ENCODE data around the gene MATK. TPM values are rescaled to one million over a fixed set of nuclear protein-coding genes. Genes with fewer than 3 reads are reported as not detected.
"Not testable (repeated sequence)": the region's sequence is repeated elsewhere in the genome, so short reads cannot be mapped to it uniquely, and the experiment has no call there.

MATK gene
- polyA plus RNA-seq, 1 donor from 2014 or later, result 2.6 TPM

- no peak for TF ChIP-seq RAD21 (conservative IDR thresholded peaks at IDR 0.05)
- TF ChIP-seq EP300 (conservative IDR thresholded peaks at IDR 0.05; ENCODE audit: poor library complexity, severe bottlenecking), result no peak
- TF ChIP-seq REST (IDR thresholded peaks at IDR 0.05; ENCODE audit: borderline replicate concordance), result no peak
- TF ChIP-seq POLR2AphosphoS5 (IDR thresholded peaks at IDR 0.05), result no peak
- TF ChIP-seq MXI1 (conservative IDR thresholded peaks at IDR 0.05; ENCODE audit: poor library complexity, severe bottlenecking), result no peak
- TF ChIP-seq TAF1 (IDR thresholded peaks at IDR 0.05; ENCODE audit: low read depth), result no peak
- TF ChIP-seq CTCF (IDR thresholded peaks at IDR 0.05; ENCODE audit: poor library complexity, severe bottlenecking), result no peak
- H3K9me2 ChIP-seq (ENCODE audit: insufficient read depth, low read length), result no peaks in the 10 kb centered on the region
- peak overlapping the region; percentile 76 for H3K4me2 ChIP-seq (ENCODE audit: low read length)
- peak overlapping the region; percentile 43 for H2AFZ ChIP-seq (ENCODE audit: low read depth, low read length)
- peak overlapping the region; percentile 45 for H3K27ac ChIP-seq (ENCODE audit: low read length)
- peaks cover 7% of the 10 kb centered on the region for H3K79me2 ChIP-seq (replicated peaks; ENCODE audit: insufficient read depth, low read length)
- no peaks in the 10 kb centered on the region for H4K20me1 ChIP-seq (ENCODE audit: insufficient read depth)
- no peaks in the 10 kb centered on the region for H3K36me3 ChIP-seq (ENCODE audit: insufficient read depth, low read length)
- H3K9me3 ChIP-seq (ENCODE audit: low read length), result no peaks in the 10 kb centered on the region
- H3F3A ChIP-seq (ENCODE audit: insufficient read depth, low read length, poor library complexity, severe bottlenecking), result no peaks in the 10 kb centered on the region
- H3K9ac ChIP-seq (ENCODE audit: low read length), result peak overlapping the region; percentile 83
- H3K27me3 ChIP-seq (ENCODE audit: insufficient read depth, low read depth, low read length), result no peaks in the 10 kb centered on the region
- H3K4me3 ChIP-seq (ENCODE audit: low read length), result peak overlapping the region; percentile 75
These were observed 25.3 kb downstream of the MATK start for GRCh38 chr19:3760871-3761361.

GRCh38 chr19:3759482-3760254, 26.5 kb downstream of the MATK start:
- no peaks in the 10 kb centered on the region for H3K9me2 ChIP-seq (ENCODE audit: insufficient read depth, low read length)
- no peaks in the 10 kb centered on the region for H3F3A ChIP-seq (ENCODE audit: insufficient read depth, low read length, poor library complexity, severe bottlenecking)
- H3K27ac ChIP-seq (ENCODE audit: low read length), result no peak overlapping the region
- no peaks in the 10 kb centered on the region for H4K20me1 ChIP-seq (ENCODE audit: insufficient read depth)
- TF ChIP-seq EP300 (conservative IDR thresholded peaks at IDR 0.05; ENCODE audit: poor library complexity, severe bottlenecking), result no peak
- TF ChIP-seq CTCF (IDR thresholded peaks at IDR 0.05; ENCODE audit: poor library complexity, severe bottlenecking), result no peak
- no peak for TF ChIP-seq SMC3 (conservative IDR thresholded peaks at IDR 0.05; ENCODE audit: poor library complexity)
- TF ChIP-seq TAF1 (IDR thresholded peaks at IDR 0.05; ENCODE audit: low read depth), result no peak
- no peak for TF ChIP-seq RAD21 (conservative IDR thresholded peaks at IDR 0.05)
- no peak for TF ChIP-seq EZH2 (IDR thresholded peaks at IDR 0.05; ENCODE audit: borderline replicate concordance, insufficient read depth, low read length, poor library complexity, severe bottlenecking)
- no peak for TF ChIP-seq MXI1 (conservative IDR thresholded peaks at IDR 0.05; ENCODE audit: poor library complexity, severe bottlenecking)
- TF ChIP-seq REST (IDR thresholded peaks at IDR 0.05; ENCODE audit: borderline replicate concordance), result no peak
- TF ChIP-seq POLR2AphosphoS5 (IDR thresholded peaks at IDR 0.05), result no peak
- no peak overlapping the region for H3K4me2 ChIP-seq (ENCODE audit: low read length)
- H2AFZ ChIP-seq (ENCODE audit: low read depth, low read length), result no peak overlapping the region
- H3K9me3 ChIP-seq (ENCODE audit: low read length), result no peaks in the 10 kb centered on the region
- H3K79me2 ChIP-seq (replicated peaks; ENCODE audit: insufficient read depth, low read length), result peaks cover 7% of the 10 kb centered on the region
- no peak overlapping the region for H3K4me3 ChIP-seq (ENCODE audit: low read length)
- no peaks in the 10 kb centered on the region for H3K36me3 ChIP-seq (ENCODE audit: insufficient read depth, low read length)
- no peaks in the 10 kb centered on the region for H3K27me3 ChIP-seq (ENCODE audit: insufficient read depth, low read depth, low read length)
- H3K9ac ChIP-seq (ENCODE audit: low read length), result no peak overlapping the region

GRCh38 chr19:3758297-3758696, 27.9 kb downstream of the MATK start:
- H3K4me2 ChIP-seq (ENCODE audit: low read length); H3K9me3 ChIP-seq (ENCODE audit: low read length); H2AFZ ChIP-seq (ENCODE audit: low read depth, low read length); H3K79me2 ChIP-seq (replicated peaks; ENCODE audit: insufficient read depth, low read length); H3K9me2 ChIP-seq (ENCODE audit: insufficient read depth, low read length); H3K27me3 ChIP-seq (ENCODE audit: insufficient read depth, low read depth, low read length); H3K27ac ChIP-seq (ENCODE audit: low read length); H3K9ac ChIP-seq (ENCODE audit: low read length); H3K4me3 ChIP-seq (ENCODE audit: low read length); H4K20me1 ChIP-seq (ENCODE audit: insufficient read depth); H3F3A ChIP-seq (ENCODE audit: insufficient read depth, low read length, poor library complexity, severe bottlenecking); H3K36me3 ChIP-seq (ENCODE audit: insufficient read depth, low read length): not testable (repeated sequence)

All from neural cell (in vitro differentiated cells).